GM12892 (cell line): ENCODE measurements around the gene BUB3.

Experiments
- DNase-seq: peaks from one replicate; pipeline ENCODE4 v3.0.0; 2011; ENCODE audit not compliant: insufficient read length
- FAIRE-seq: peaks from 2 replicates; lab custom pipeline; 2011; peaks lifted over from hg19 to GRCh38; lab: Jason Lieb, UNC
- POLR2A ChIP-seq: IDR thresholded peaks from 2 replicates; pipeline ENCODE4 v1.6.1; 2011; ENCODE audit warnings: low read depth, low read length, control low read depth
- POLR2AphosphoS5 ChIP-seq: IDR thresholded peaks from 2 replicates; pipeline ENCODE4 v1.6.1; 2011; ENCODE audit warnings: low read depth, low read length, control low read depth
- TAF1 ChIP-seq: IDR thresholded peaks from 2 replicates; pipeline ENCODE4 v1.6.1; 2011; ENCODE audit warnings: low read depth, mild to moderate bottlenecking, control low read depth, low read length, borderline replicate concordance

The BUB3 gene

GRCh38 chr10:123150271-123150985, 3.8 kb upstream of the BUB3 start:
- no peak for FAIRE-seq
- TF ChIP-seq TAF1 (no peak), POLR2AphosphoS5 (no peak), POLR2A (no peak)
- no peak for DNase-seq

GRCh38 chr10:123150986-123151736, 3.0 kb upstream of the BUB3 start:
- DNase-seq (no peak), FAIRE-seq (peak; percentile 46)
- TF ChIP-seq TAF1 (no peak), POLR2AphosphoS5 (no peak), POLR2A (no peak)

GRCh38 chr10:123151737-123152135, 2.5 kb upstream of the BUB3 start:
- FAIRE-seq = peak; percentile 38
- no peak for DNase-seq
- TF ChIP-seq TAF1 (no peak), POLR2A (no peak), POLR2AphosphoS5 (no peak)

GRCh38 chr10:123153486-123154091, 613 bp upstream of the BUB3 start:
- DNase-seq (no peak), FAIRE-seq (no peak)
- TF ChIP-seq POLR2AphosphoS5 (no peak), TAF1 (no peak), POLR2A (no peak)

GRCh38 chr10:123154711-123155505, 706 bp downstream of the BUB3 start:
- FAIRE-seq (peak; percentile 61), DNase-seq (no peak)
- TF ChIP-seq TAF1 (no peak), POLR2AphosphoS5 (peak; percentile 10; the same call in 1 of the 2 replicates), POLR2A (no peak; the same call in 1 of the 2 replicates)

- FAIRE-seq (no peak), DNase-seq (no peak)
- TF ChIP-seq POLR2A (no peak), POLR2AphosphoS5 (no peak), TAF1 (no peak)
Observed at GRCh38 chr10:123156078-123156477, 1.9 kb downstream of the BUB3 start.

- DNase-seq (no peak), FAIRE-seq (no peak)
- TF ChIP-seq POLR2A = no peak
- no peak for TF ChIP-seq TAF1
- no peak for TF ChIP-seq POLR2AphosphoS5
Observed at GRCh38 chr10:123157210-123157609, 3.0 kb downstream of the BUB3 start.

- DNase-seq = no peak
- TF ChIP-seq POLR2AphosphoS5 (no peak), POLR2A (no peak), TAF1 (no peak)
- no peak for FAIRE-seq
Observed at GRCh38 chr10:123158682-123159081, 4.5 kb downstream of the BUB3 start.

GRCh38 chr10:123160311-123160980, 6.2 kb downstream of the BUB3 start:
- DNase-seq (no peak), FAIRE-seq (no peak)
- TF ChIP-seq POLR2A (no peak), TAF1 (no peak), POLR2AphosphoS5 (no peak)

GRCh38 chr10:123164319-123164718, 10.1 kb downstream of the BUB3 start:
- no peak for FAIRE-seq
- TF ChIP-seq POLR2AphosphoS5 (no peak), POLR2A (no peak), TAF1 (no peak)
- no peak for DNase-seq
